ENCODE results near the gene RCL1. TPM values are rescaled to one million over a fixed set of nuclear protein-coding genes. Genes with fewer than 3 reads are reported as not detected.
"Not testable (repeated sequence)": the region's sequence is repeated elsewhere in the genome, so short reads cannot be mapped to it uniquely, and the experiment has no call there.

RCL1 gene
- total and polyA plus RNA-seq, 2 of the 13 experiments (the other 11 are each of a cell fraction or from before 2014, with no cell fraction given), result 22.3 to 31.6 TPM

DNA sequence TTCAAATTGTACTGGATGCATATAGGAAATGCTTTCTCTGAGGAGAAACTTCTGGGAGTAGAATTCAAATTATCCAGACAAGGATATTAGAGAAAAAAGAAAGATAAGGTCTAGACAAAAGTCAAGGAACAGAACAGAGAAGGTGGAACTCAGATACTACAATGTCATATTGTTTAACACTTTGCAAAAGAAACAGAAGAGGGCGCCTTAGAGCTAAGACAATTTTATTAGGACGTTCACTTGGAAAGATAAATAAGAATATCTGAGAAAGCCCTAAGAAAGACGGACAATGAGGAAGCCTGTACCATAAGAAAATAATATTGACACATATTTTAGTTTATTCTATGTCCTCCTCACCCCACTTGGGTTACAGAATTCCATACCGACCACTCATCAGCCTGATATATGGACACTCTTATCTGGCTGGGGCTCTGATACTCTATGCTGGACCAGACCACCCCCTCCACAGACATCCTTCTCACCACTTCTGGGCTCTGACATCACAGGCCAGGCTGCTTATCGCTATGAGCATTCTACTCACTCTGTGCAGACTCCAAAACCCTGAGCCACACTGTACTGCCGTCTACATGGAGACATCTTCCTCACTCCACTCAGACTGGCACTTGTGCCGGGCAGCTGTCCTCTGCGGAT is 42.6 kb upstream of the RCL1 start:
- H3K4me2 ChIP-seq (ENCODE audit: low read depth, low read length), result no peak overlapping the region
- H3K27me3 ChIP-seq (ENCODE audit: control insufficient read depth in 1 of 2, insufficient read depth in 2 of 2, low read length in 2 of 2), result no peaks in the 10 kb centered on the region
- in situ Hi-C loops (cut with HindIII; ENCODE audit: extremely low pct_ligation_motif_present, low pct_unique_long_range_greater_than_20kb) (loop anchor here (25.0 kb wide), 2 partner anchors 687 to 837 kb away; partner anchors contain the start of gene PLGRKT), intact Hi-C loops (cut with micrococcal nuclease; ENCODE audit: unreplicated experiment) (loop anchor here (2.0 kb wide), 1 partner anchor 675 kb away; no protein-coding TSS in a partner anchor)
- H3K27ac ChIP-seq (ENCODE audit: extremely low read length, insufficient read depth, low read length), result no peak overlapping the region
- TF ChIP-seq TAF1 (CRISPR knock-in tag; IDR thresholded peaks at IDR 0.05), result no peak
- TF ChIP-seq SMC3 (IDR thresholded peaks at IDR 0.05; ENCODE audit: low read length), result peak; percentile 48
- TF ChIP-seq, protein P1, sequence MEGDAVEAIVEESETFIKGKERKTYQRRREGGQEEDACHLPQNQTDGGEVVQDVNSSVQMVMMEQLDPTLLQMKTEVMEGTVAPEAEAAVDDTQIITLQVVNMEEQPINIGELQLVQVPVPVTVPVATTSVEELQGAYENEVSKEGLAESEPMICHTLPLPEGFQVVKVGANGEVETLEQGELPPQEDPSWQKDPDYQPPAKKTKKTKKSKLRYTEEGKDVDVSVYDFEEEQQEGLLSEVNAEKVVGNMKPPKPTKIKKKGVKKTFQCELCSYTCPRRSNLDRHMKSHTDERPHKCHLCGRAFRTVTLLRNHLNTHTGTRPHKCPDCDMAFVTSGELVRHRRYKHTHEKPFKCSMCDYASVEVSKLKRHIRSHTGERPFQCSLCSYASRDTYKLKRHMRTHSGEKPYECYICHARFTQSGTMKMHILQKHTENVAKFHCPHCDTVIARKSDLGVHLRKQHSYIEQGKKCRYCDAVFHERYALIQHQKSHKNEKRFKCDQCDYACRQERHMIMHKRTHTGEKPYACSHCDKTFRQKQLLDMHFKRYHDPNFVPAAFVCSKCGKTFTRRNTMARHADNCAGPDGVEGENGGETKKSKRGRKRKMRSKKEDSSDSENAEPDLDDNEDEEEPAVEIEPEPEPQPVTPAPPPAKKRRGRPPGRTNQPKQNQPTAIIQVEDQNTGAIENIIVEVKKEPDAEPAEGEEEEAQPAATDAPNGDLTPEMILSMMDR (CRISPR knock-in tag; IDR thresholded peaks at IDR 0.05), result peak; percentile 57
- TF ChIP-seq ZNF121 (CRISPR knock-in tag; IDR thresholded peaks at IDR 0.05), result no peak
- TF ChIP-seq HOXA7 (CRISPR knock-in tag; IDR thresholded peaks at IDR 0.05), result no peak
- TF ChIP-seq ZNF337 (CRISPR knock-in tag; IDR thresholded peaks at IDR 0.05; ENCODE audit: borderline replicate concordance, low read depth), result no peak
- TF ChIP-seq JARID2 (CRISPR knock-in tag; IDR thresholded peaks at IDR 0.05; ENCODE audit: insufficient replicate concordance), result no peak
- TF ChIP-seq ZNF703 (CRISPR knock-in tag; IDR thresholded peaks at IDR 0.05; ENCODE audit: borderline replicate concordance), result no peak
- no peak for TF ChIP-seq AGO1 (IDR thresholded peaks at IDR 0.05; ENCODE audit: low read depth, low read length, poor library complexity, severe bottlenecking)
- no peak for TF ChIP-seq CBX1 (IDR thresholded peaks at IDR 0.05; ENCODE audit: low read depth)
- TF ChIP-seq RAD21 (CRISPR knock-in tag; IDR thresholded peaks at IDR 0.05), result peak; percentile 33; the same call in 1 of the 2 replicates
- TF ChIP-seq ZNF562 (CRISPR knock-in tag; IDR thresholded peaks at IDR 0.05; ENCODE audit: borderline replicate concordance), result no peak
- no peak for TF ChIP-seq ZNF558 (CRISPR knock-in tag; IDR thresholded peaks at IDR 0.05; ENCODE audit: borderline replicate concordance)
- TF ChIP-seq, protein P2, sequence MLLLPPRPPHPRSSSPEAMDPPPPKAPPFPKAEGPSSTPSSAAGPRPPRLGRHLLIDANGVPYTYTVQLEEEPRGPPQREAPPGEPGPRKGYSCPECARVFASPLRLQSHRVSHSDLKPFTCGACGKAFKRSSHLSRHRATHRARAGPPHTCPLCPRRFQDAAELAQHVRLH (CRISPR knock-in tag; IDR thresholded peaks at IDR 0.05; ENCODE audit: borderline replicate concordance, low read depth), result no peak
- TF ChIP-seq ZNF564 (CRISPR knock-in tag; IDR thresholded peaks at IDR 0.05), result 0 out of 2 replicates have a peak, but pooled peaks have one; percentile 10
- TF ChIP-seq STAG1 (CRISPR knock-in tag; IDR thresholded peaks at IDR 0.05), result peak; percentile 60
- H3K9ac ChIP-seq (ENCODE audit: insufficient read depth, low read depth, low read length), result no peak overlapping the region
- H3K36me3 ChIP-seq (replicated peaks in 1 of 2; ENCODE audit: control insufficient read depth in 1 of 2, insufficient read depth in 2 of 2, low read length in 2 of 2), result no peaks in the 10 kb centered on the region
- 21% methylated on average over 8 of the region's 8 CpGs for WGBS (ENCODE audit: low lambda C conversion rate)
- no peaks in the 10 kb centered on the region for H3K9me3 ChIP-seq (ENCODE audit: low read length)
- H3K4me3 ChIP-seq (replicated peaks in 1 of 3; ENCODE audit: insufficient read depth in 1 of 3, low read depth in 2 of 3, low read length in 3 of 3), result no peak overlapping the region
- no peaks in the 10 kb centered on the region for H3K4me1 ChIP-seq (ENCODE audit: insufficient read depth, low read length)
- POLR2A ChIA-PET, result interaction anchor here (1.7 kb wide), 1 partner anchor 9 kb away, joined by 10 read pairs; the partner anchor contains the start of gene AK3
- BruUV-seq (replicated peaks), result no TSS peak
- H3K79me2 ChIP-seq (ENCODE audit: insufficient read depth, low read length), result no peaks in the 10 kb centered on the region
- no peak overlapping the region for H2AFZ ChIP-seq (ENCODE audit: low read length)
- no peaks in the 10 kb centered on the region for H4K20me1 ChIP-seq (ENCODE audit: insufficient read depth, low read length)
- DNase-seq (ENCODE audit: low spot score) (no peak), FAIRE-seq (peak; percentile 66), ATAC-seq (no peak; the same call in 2 of the 3 replicates)
- CTCF ChIA-PET (ENCODE audit: low intra/inter-chr PET ratio, low total read pairs), result interaction anchor here (0.7 to 1.8 kb wide), 4 partner anchors 9 to 238 kb away, joined by 3 to 4 read pairs (median 3); partner anchors contain the start of gene AK3

DNA sequence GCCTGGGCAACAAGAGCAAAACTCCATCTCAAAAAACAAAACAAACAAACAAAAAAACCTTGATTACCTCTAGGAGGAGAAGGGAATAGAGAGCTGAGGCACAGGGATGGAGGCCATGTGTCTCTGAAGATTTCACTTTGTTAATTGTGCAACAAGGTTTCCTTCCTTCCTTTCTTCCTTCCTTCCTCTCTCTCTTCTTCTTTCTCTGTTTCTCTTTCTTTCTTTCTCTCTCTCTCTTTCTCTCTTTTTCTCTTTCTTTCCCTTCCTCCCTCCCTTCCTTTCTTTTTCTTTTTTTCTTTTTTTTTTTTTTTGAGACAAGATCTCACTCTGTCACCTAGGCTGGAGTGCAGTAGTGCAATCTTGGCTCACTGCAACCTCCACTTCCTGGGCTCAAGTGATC is 38.2 kb upstream of the RCL1 start:
- CTCF ChIA-PET (ENCODE audit: low intra/inter-chr PET ratio, low total read pairs); intact Hi-C loops (cut with micrococcal nuclease; ENCODE audit: unreplicated experiment); H3K4me1 ChIP-seq (ENCODE audit: insufficient read depth, low read length); BruUV-seq (replicated peaks); H3K4me3 ChIP-seq (replicated peaks in 1 of 3; ENCODE audit: insufficient read depth in 1 of 3, low read depth in 2 of 3, low read length in 3 of 3); H3K9me3 ChIP-seq (ENCODE audit: low read length); ATAC-seq; DNase-seq (ENCODE audit: low spot score); H3K9ac ChIP-seq (ENCODE audit: insufficient read depth, low read depth, low read length); POLR2A ChIA-PET; H2AFZ ChIP-seq (ENCODE audit: low read length); FAIRE-seq; H3K79me2 ChIP-seq (ENCODE audit: insufficient read depth, low read length); H4K20me1 ChIP-seq (ENCODE audit: insufficient read depth, low read length); H3K4me2 ChIP-seq (ENCODE audit: low read depth, low read length); H3K27me3 ChIP-seq (ENCODE audit: control insufficient read depth in 1 of 2, insufficient read depth in 2 of 2, low read length in 2 of 2); H3K36me3 ChIP-seq (replicated peaks in 1 of 2; ENCODE audit: control insufficient read depth in 1 of 2, insufficient read depth in 2 of 2, low read length in 2 of 2); H3K27ac ChIP-seq (ENCODE audit: extremely low read length, insufficient read depth, low read length): not testable (repeated sequence)
- in situ Hi-C loops (cut with HindIII; ENCODE audit: extremely low pct_ligation_motif_present, low pct_unique_long_range_greater_than_20kb), result loop anchor here (25.0 kb wide), 2 partner anchors 683 to 833 kb away; partner anchors contain the start of gene PLGRKT

All from HepG2 (cell line).